ENCODE measurements around the gene EFTUD2.

DNA sequence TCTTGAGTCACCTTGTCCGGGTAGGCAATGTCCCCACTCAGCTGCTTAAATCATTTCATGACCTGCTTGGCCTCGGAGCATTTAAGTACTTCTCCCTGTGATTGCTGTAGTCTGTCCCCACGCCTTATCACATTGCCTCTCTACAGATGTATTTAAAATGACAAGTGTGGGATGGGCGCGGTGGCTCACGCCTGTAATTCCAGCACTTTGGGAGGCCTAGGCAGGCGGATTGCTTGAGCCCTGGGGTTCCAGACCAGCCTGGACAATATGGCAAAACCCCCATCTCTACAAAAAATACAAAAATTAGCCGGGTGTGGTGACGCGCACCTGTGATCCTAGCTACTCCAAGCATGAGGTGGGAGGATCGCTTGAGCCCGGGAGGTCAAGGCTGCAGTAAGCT is 67.9 kb downstream of the EFTUD2 start:
- TF ChIP-seq, protein P1, sequence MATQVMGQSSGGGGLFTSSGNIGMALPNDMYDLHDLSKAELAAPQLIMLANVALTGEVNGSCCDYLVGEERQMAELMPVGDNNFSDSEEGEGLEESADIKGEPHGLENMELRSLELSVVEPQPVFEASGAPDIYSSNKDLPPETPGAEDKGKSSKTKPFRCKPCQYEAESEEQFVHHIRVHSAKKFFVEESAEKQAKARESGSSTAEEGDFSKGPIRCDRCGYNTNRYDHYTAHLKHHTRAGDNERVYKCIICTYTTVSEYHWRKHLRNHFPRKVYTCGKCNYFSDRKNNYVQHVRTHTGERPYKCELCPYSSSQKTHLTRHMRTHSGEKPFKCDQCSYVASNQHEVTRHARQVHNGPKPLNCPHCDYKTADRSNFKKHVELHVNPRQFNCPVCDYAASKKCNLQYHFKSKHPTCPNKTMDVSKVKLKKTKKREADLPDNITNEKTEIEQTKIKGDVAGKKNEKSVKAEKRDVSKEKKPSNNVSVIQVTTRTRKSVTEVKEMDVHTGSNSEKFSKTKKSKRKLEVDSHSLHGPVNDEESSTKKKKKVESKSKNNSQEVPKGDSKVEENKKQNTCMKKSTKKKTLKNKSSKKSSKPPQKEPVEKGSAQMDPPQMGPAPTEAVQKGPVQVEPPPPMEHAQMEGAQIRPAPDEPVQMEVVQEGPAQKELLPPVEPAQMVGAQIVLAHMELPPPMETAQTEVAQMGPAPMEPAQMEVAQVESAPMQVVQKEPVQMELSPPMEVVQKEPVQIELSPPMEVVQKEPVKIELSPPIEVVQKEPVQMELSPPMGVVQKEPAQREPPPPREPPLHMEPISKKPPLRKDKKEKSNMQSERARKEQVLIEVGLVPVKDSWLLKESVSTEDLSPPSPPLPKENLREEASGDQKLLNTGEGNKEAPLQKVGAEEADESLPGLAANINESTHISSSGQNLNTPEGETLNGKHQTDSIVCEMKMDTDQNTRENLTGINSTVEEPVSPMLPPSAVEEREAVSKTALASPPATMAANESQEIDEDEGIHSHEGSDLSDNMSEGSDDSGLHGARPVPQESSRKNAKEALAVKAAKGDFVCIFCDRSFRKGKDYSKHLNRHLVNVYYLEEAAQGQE (IDR thresholded peaks at IDR 0.05; ENCODE audit: low read depth) = no peak
- TF ChIP-seq, protein P2, sequence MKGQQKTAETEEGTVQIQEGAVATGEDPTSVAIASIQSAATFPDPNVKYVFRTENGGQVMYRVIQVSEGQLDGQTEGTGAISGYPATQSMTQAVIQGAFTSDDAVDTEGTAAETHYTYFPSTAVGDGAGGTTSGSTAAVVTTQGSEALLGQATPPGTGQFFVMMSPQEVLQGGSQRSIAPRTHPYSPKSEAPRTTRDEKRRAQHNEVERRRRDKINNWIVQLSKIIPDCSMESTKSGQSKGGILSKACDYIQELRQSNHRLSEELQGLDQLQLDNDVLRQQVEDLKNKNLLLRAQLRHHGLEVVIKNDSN (IDR thresholded peaks at IDR 0.05) = no peak
- TF ChIP-seq RAD21 (IDR thresholded peaks at IDR 0.05; ENCODE audit: low read depth) = no peak
- no peak for TF ChIP-seq CREB1 (IDR thresholded peaks at IDR 0.05; ENCODE audit: low read depth)
- no peak for TF ChIP-seq FOXM1 (IDR thresholded peaks at IDR 0.05; ENCODE audit: borderline replicate concordance, low read depth)
- TF ChIP-seq YY1 (IDR thresholded peaks at IDR 0.05; ENCODE audit: low read depth) = no peak

Measured in Ishikawa (cell line).